RWPE2 (cell line): ENCODE data around the gene PDC.
"Not testable (repeated sequence)": the region's sequence is repeated elsewhere in the genome, so short reads cannot be mapped to it uniquely, and the experiment has no call there.

ENCODE experiments used
- ATAC-seq: fragments of 200-7000 bp; cut with Tn5 transposase; 3 replicates; pipeline ENCODE4 v1.9.1; 2021; ENCODE audit warnings: low read depth
- DNase-seq: peaks from one replicate; pipeline ENCODE4 v3.0.0-alpha.2; 2020; ENCODE audit warnings: low spot score
- H3K27ac ChIP-seq: fragments of 450-650 bp; 2 replicates; pipeline ENCODE4 v1.5.1; 2017; ENCODE audit warnings: mild to moderate bottlenecking; ENCODE audit not compliant: poor library complexity, severe bottlenecking
- H3K27me3 ChIP-seq: fragments of 250-450 bp; sonication (Bioruptor Pico); 2 replicates; pipeline ENCODE4 v1.5.1; 2021; ENCODE audit warnings: mild to moderate bottlenecking, moderate library complexity; ENCODE audit not compliant: insufficient read depth, poor library complexity, severe bottlenecking
- H3K36me3 ChIP-seq: fragments of 250-450 bp; sonication (Bioruptor Pico); 2 replicates; pipeline ENCODE4 v1.5.1; 2020; ENCODE audit warnings: low read depth, mild to moderate bottlenecking, moderate library complexity
- H3K4me1 ChIP-seq: fragments of 250-450 bp; sonication (Bioruptor Pico); 2 replicates; pipeline ENCODE4 v1.5.1; 2021; ENCODE audit warnings: mild to moderate bottlenecking, moderate library complexity; ENCODE audit not compliant: insufficient read depth, poor library complexity, severe bottlenecking
- H3K4me3 ChIP-seq: fragments of 250-450 bp; sonication (Bioruptor Pico); 2 replicates; pipeline ENCODE4 v1.5.1; 2021; ENCODE audit warnings: mild to moderate bottlenecking, moderate library complexity; ENCODE audit not compliant: severe bottlenecking
- H3K9me3 ChIP-seq: fragments of 250-450 bp; sonication (Bioruptor Pico); 2 replicates; pipeline ENCODE4 v1.5.1; 2021; ENCODE audit warnings: mild to moderate bottlenecking, moderate library complexity; ENCODE audit not compliant: severe bottlenecking
- CTCF ChIP-seq: fragments of 450-650 bp; IDR thresholded peaks from one replicate; pipeline ENCODE4 v1.5.1; 2017; ENCODE audit warnings: mild to moderate bottlenecking, moderate library complexity; ENCODE audit not compliant: poor library complexity, severe bottlenecking

PDC gene

GRCh38 chr1:186463511-186463910 lies 2.6 kb upstream of the PDC start:
- Histone ChIP-seq H3K36me3 (no peaks in the 10 kb centered on the region), H3K27me3 (no peaks in the 10 kb centered on the region), H3K9me3 (no peaks in the 10 kb centered on the region), H3K27ac (no peak overlapping the region), H3K4me3 (no peak overlapping the region), H3K4me1 (no peaks in the 10 kb centered on the region)
- TF ChIP-seq CTCF, result no peak
- ATAC-seq, result no peak
- DNase-seq, result no peak

- H3K27me3 ChIP-seq, ATAC-seq, H3K27ac ChIP-seq, H3K9me3 ChIP-seq, H3K4me1 ChIP-seq, H3K36me3 ChIP-seq, DNase-seq, H3K4me3 ChIP-seq: not testable (repeated sequence)
Observed at GRCh38 chr1:186459161-186459560, 1.8 kb downstream of the PDC start.

GRCh38 chr1:186456729-186457255 lies 4.1 kb downstream of the PDC start:
- H3K4me1 ChIP-seq, result no peaks in the 10 kb centered on the region
- DNase-seq (no peak), ATAC-seq (no peak)
- no peaks in the 10 kb centered on the region for H3K36me3 ChIP-seq
- H3K9me3 ChIP-seq, result no peaks in the 10 kb centered on the region
- H3K27me3 ChIP-seq, result no peaks in the 10 kb centered on the region
- no peak for TF ChIP-seq CTCF
- no peak overlapping the region for H3K4me3 ChIP-seq
- H3K27ac ChIP-seq, result no peak overlapping the region

GRCh38 chr1:186454981-186455380 lies 5.9 kb downstream of the PDC start:
- no peaks in the 10 kb centered on the region for H3K9me3 ChIP-seq
- no peaks in the 10 kb centered on the region for H3K27me3 ChIP-seq
- H3K4me3 ChIP-seq, result no peak overlapping the region
- TF ChIP-seq CTCF, result no peak
- ATAC-seq, result no peak
- no peaks in the 10 kb centered on the region for H3K36me3 ChIP-seq
- no peak for DNase-seq
- H3K4me1 ChIP-seq, result no peaks in the 10 kb centered on the region
- no peak overlapping the region for H3K27ac ChIP-seq

- H3K27ac ChIP-seq, result no peak overlapping the region
Observed at GRCh38 chr1:186446152-186446551, 14.8 kb downstream of the PDC start.

More at GRCh38 chr1:186446152-186446551, 14.8 kb downstream of the PDC start:
- ATAC-seq (no peak), DNase-seq (no peak)
- Histone ChIP-seq H3K9me3 (no peaks in the 10 kb centered on the region), H3K36me3 (no peaks in the 10 kb centered on the region), H3K4me3 (no peak overlapping the region), H3K27me3 (no peaks in the 10 kb centered on the region), H3K4me1 (peaks cover 8% of the 10 kb centered on the region)
- TF ChIP-seq CTCF, result no peak
